NT2/D1 (cell line): ENCODE measurements around the gene PAQR5.

Experiments used
- DNase-seq: peaks from one replicate; pipeline ENCODE4 v3.0.0-alpha.2; 2011; ENCODE audit warnings: low read depth, low spot score
- H3K27me3 ChIP-seq: 2 replicates; pipeline ENCODE4 v1.6.0; 2011; ENCODE audit warnings: mild to moderate bottlenecking; ENCODE audit not compliant: insufficient read length, insufficient read depth
- H3K36me3 ChIP-seq: 2 replicates; pipeline ENCODE4 v1.6.1; 2011; ENCODE audit warnings: mild to moderate bottlenecking, low read length, mixed read lengths; ENCODE audit not compliant: insufficient read depth, insufficient read length
- H3K4me1 ChIP-seq: 2 replicates; pipeline ENCODE4 v1.5.1; 2011; ENCODE audit not compliant: insufficient read depth, insufficient read length
- H3K4me3 ChIP-seq: 2 replicates; pipeline ENCODE4 v1.5.1; 2011; ENCODE audit warnings: low read depth; ENCODE audit not compliant: insufficient read length
- H3K9ac ChIP-seq: 2 replicates; pipeline ENCODE4 v1.6.0; 2011; ENCODE audit warnings: low read depth; ENCODE audit not compliant: insufficient read length
- H3K9me3 ChIP-seq: 2 replicates; pipeline ENCODE4 v1.5.1; 2011; ENCODE audit warnings: mild to moderate bottlenecking, low read length; ENCODE audit not compliant: insufficient read depth
- SUZ12 ChIP-seq: IDR thresholded peaks from 2 replicates; pipeline ENCODE4 v1.6.1; 2011; ENCODE audit not compliant: insufficient read length, insufficient read depth; ENCODE audit errors: extremely low read depth
- YY1 ChIP-seq: IDR thresholded peaks from 2 replicates; pipeline ENCODE4 v1.6.1; 2011; ENCODE audit not compliant: insufficient read length, insufficient read depth
- ZNF274 ChIP-seq: IDR thresholded peaks from 2 replicates; pipeline ENCODE4 v1.6.1; 2011; ENCODE audit warnings: mild to moderate bottlenecking, low read depth, low read length

PAQR5 gene

DNA sequence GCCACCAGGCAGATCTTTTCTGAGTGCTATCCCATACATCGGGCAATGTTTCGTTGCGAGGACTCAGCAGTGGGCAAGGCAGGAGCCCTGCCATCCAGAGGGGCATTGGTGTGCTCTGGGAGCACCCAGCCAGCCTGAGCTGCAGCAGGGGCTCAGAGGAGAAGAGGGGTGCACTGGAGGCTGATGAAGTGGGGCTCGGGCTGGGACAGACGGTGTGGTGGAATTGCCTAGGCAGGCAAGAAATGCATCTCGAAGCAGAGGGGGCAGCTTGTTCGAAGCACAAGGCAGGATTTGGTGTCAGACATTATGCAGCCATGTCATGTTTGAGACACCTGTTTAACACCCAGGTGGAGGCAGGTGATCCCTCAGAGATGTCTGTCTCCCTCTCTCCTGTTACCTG is 19.3 kb downstream of the PAQR5 start:
- Histone ChIP-seq H3K36me3 (no peaks in the 10 kb centered on the region), H3K9me3 (no peaks in the 10 kb centered on the region), H3K4me3 (no peak overlapping the region), H3K27me3 (no peaks in the 10 kb centered on the region), H3K4me1 (peaks cover 3% of the 10 kb centered on the region), H3K9ac (no peak overlapping the region)
- DNase-seq = no peak
- no peak for TF ChIP-seq SUZ12

DNA sequence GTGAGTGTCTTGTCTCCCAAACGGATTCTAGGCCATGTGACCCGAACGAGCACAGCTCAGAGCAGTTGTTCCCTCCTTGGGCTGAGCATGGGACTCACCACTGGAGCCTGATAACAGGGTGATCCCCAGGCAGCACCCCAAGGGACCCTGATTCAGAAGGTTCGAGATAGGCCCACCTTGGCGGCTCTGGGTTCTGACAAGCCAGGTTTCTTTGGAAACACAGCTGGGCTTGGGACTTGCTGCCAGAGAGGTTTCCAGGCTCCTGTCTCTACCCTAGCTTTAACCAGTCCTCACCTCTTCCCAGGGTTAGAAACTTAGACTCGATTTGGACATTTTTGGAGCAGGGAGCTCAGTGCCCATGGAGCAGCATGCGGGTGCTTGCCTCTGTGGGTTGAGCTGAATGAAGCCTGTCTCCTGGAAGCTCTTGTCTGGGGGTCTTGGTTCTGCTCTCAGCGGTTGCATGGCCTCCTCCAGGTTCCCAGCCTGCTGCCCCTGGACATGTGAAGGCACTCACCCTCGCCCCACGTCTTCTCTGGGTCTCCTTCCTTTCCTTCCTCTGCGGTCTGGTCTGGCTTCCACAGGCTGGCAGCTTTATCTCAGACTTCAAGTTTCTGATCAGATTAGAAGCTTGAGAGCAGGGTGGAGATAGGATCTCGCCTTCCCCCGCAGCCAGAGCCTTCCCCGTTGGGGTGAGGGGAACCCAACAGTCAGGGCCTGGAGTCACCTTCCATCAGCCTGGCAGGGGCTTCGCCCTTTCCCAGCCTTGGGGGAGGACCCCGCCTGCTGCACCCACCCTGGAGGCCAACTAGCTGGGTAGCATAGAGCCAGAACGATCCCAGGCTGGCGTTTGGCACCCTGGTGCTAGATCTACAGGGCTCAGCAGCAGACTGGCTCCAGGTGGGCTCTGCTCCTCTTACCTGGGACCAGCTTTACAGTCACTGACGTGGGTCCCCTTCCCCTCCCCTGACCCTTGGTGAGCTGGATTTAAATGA is 21.0 kb downstream of the PAQR5 start:
- TF ChIP-seq ZNF274 (no peak), SUZ12 (no peak), YY1 (no peak)
- Histone ChIP-seq H3K27me3 (no peaks in the 10 kb centered on the region), H3K36me3 (no peaks in the 10 kb centered on the region), H3K9me3 (no peaks in the 10 kb centered on the region), H3K4me3 (no peak overlapping the region), H3K9ac (no peak overlapping the region), H3K4me1 (peaks cover 3% of the 10 kb centered on the region)
- no peak for DNase-seq

DNA sequence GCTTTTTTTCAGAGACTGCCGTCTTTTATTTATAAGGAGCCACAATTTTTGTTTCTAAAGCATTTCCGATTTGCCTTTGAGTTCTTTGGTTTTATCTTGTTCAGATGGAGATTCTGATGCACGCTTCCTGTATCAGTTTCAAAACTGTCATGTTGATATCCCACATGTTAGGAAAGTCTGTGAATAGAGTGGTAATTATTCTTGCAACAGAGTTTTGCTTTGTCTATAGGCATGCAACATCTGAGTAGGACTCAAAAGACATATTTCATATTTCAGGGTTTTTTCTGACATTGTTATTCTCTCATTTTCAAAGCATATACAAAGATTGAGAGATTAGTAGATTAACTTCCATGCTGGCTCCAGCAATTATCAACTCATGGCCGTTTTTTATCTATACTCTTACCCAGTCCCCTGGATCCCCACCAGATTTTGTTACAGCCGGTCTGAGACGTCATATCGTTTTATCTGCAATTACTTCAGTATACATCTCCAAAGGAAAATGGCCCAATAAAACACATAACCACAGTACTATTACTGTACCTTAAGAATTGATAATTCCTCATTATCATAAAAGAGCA is 22.4 kb downstream of the PAQR5 start:
- no peaks in the 10 kb centered on the region for H3K27me3 ChIP-seq
- no peaks in the 10 kb centered on the region for H3K36me3 ChIP-seq
- no peak overlapping the region for H3K4me3 ChIP-seq
- TF ChIP-seq SUZ12 = no peak
- TF ChIP-seq ZNF274 = no peak
- TF ChIP-seq YY1 = no peak
- H3K9ac ChIP-seq = no peak overlapping the region
- no peak for DNase-seq
- H3K4me1 ChIP-seq = peaks cover 3% of the 10 kb centered on the region
- H3K9me3 ChIP-seq = no peaks in the 10 kb centered on the region

DNA sequence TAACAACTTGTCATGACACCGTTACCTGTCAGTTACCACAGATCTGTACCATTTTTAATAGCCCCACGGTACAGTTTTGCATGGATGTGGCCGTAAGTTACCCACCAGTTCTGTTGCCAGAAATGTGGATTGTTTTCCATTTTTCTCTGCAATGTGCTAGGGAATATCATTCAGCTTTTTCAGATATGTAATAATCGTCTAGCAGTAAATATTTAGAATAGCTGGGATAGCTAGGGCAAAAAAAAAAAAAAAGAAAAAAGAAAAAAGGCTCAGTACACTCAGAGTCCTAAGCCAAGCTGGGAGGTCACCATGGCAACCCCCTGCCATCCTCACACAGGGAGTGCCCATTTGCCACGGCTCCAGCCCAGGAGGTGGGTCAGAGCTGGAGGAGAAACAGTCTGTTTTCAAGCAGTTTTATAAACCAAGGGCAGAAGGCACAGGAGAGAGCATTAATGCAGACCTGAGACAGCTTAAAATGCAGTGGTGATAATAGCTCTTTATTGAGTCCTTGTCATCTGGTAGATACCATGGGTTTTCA is 25.2 kb downstream of the PAQR5 start:
- no peak overlapping the region for H3K4me3 ChIP-seq

DNA sequence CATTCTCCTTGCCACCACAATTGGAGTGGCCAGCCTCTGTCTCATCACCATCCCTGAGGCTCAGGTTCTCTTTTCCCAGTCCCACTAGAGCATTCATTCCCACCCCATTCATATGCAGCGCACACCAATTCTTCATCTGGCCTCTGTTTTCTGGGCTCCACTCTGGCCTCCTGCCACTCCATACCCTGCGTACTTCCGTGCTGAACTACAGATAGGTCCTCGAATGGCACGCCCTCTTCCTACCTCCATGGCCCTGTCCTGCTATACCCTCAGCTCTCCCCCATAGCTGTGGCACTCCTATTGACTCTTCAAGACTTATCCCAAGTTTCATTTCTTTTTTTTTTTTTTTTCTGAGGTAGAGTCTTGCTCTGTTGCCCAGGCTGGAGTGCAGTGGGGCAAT is 25.9 kb downstream of the PAQR5 start:
- Histone ChIP-seq H3K36me3 (no peaks in the 10 kb centered on the region), H3K9ac (no peak overlapping the region), H3K9me3 (no peaks in the 10 kb centered on the region), H3K4me1 (peaks cover 6% of the 10 kb centered on the region), H3K27me3 (no peaks in the 10 kb centered on the region), H3K4me3 (no peak overlapping the region)
- no peak for TF ChIP-seq ZNF274
- no peak for TF ChIP-seq YY1
- TF ChIP-seq SUZ12 = no peak
- no peak for DNase-seq

More for the DNA sequence above, 25.2 kb downstream of the PAQR5 start:
- H3K4me1 ChIP-seq = peaks cover 6% of the 10 kb centered on the region
- no peaks in the 10 kb centered on the region for H3K36me3 ChIP-seq
- no peaks in the 10 kb centered on the region for H3K9me3 ChIP-seq
- no peaks in the 10 kb centered on the region for H3K27me3 ChIP-seq
- no peak for DNase-seq
- TF ChIP-seq ZNF274 (no peak), YY1 (no peak), SUZ12 (no peak)
- H3K9ac ChIP-seq = no peak overlapping the region

DNA sequence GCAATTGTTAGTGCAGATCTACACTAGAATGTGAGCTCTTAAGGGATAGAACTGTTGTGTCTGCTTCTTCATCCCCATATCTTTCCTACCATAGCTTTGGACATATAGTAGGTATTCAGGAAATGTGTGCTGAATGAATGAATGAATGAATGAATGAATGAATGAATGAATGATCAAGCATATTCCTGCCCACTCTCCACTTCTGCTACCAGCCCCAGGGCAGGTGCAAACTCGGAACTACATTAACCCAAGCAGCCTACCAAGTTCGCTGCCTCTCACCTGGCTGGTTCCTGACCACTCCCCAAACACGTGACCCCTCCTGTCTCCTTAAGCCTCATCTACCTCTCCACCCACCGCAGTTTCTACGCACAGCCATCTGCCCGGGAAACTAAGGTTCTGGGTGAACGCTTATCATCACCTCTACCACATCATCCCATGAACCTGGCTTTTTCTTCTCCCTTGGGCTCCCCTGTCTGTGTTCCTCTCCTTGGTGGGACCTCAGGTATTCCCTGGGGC is 26.8 kb downstream of the PAQR5 start:
- Histone ChIP-seq H3K27me3 (no peaks in the 10 kb centered on the region), H3K36me3 (no peaks in the 10 kb centered on the region), H3K4me3 (no peak overlapping the region), H3K4me1 (peaks cover 6% of the 10 kb centered on the region), H3K9ac (no peak overlapping the region), H3K9me3 (no peaks in the 10 kb centered on the region; the same call in 1 of the 2 replicates)
- TF ChIP-seq YY1 (no peak), SUZ12 (no peak), ZNF274 (no peak)
- DNase-seq = no peak

DNA sequence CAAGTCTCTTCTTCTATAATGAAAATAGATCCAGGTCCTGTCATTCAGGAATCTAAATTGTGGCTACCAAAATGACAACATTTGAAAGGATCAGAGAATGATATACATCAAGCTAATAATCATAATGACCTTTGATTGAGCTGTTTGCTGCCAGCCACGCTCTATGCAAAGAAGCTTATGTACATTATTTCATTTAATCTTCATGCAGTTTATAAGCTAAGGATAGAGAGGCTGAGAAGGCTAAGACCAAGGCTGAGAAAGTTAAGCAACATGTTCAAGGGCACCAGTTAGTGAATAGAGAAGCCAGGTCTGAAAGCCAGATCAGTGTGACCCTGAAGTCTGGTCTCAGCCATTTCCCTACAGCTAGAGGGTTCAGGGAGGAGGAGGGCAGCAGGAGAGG is 29.4 kb downstream of the PAQR5 start:
- H3K27me3 ChIP-seq = no peaks in the 10 kb centered on the region
- H3K9me3 ChIP-seq = no peaks in the 10 kb centered on the region; the same call in 1 of the 2 replicates
- no peak for DNase-seq
- H3K9ac ChIP-seq = no peak overlapping the region
- TF ChIP-seq SUZ12 (no peak), ZNF274 (no peak), YY1 (no peak)
- peaks cover 6% of the 10 kb centered on the region for H3K4me1 ChIP-seq
- H3K36me3 ChIP-seq = no peaks in the 10 kb centered on the region
- H3K4me3 ChIP-seq = no peak overlapping the region
